ENCODE data around the gene SFPQ. TPM values are rescaled to one million over a fixed set of nuclear protein-coding genes. Genes with fewer than 3 reads are reported as not detected.

Gene SFPQ
- total and polyA plus RNA-seq, 2 donors from 2014 or later = 140 to 248 TPM

- TF ChIP-seq CTCF (IDR thresholded peaks at IDR 0.05; ENCODE audit: borderline replicate concordance, extremely low read depth, insufficient read depth) = no peak
- H3K36me3 ChIP-seq (ENCODE audit: control insufficient read depth in 2 of 3, insufficient read depth in 3 of 3, low read length in 3 of 3) = peaks cover 17 to 46% (median 18%) of the 10 kb centered on the region in 3 donors
- no peak overlapping the region for H3K9ac ChIP-seq (ENCODE audit: low read length in 3 of 3)
- FAIRE-seq (no peak), DNase-seq (no peak)
- H3K4me3 ChIP-seq (ENCODE audit: low read length in 3 of 3) = no peak overlapping the region
- H3K4me1 ChIP-seq (ENCODE audit: control insufficient read depth in 2 of 3, insufficient read depth in 2 of 3, low read depth in 1 of 3, low read length in 3 of 3) = peaks cover 0 to 30% (median 30%) of the 10 kb centered on the region in 3 donors
- H3K27ac ChIP-seq (ENCODE audit: low read depth in 2 of 2, low read length in 2 of 2) = no peak overlapping the region
- intact Hi-C loops (cut with DNase I) = no loop called here
- H3K9me3 ChIP-seq (ENCODE audit: control insufficient read depth in 2 of 3, insufficient read depth in 1 of 3, low read length in 3 of 3) = no peaks in the 10 kb centered on the region
- H3K27me3 ChIP-seq (ENCODE audit: control insufficient read depth, insufficient read depth, low read length) = no peaks in the 10 kb centered on the region
Observed at GRCh38 chr1:35177237-35177786, 15.6 kb downstream of the SFPQ start.

- H3K27me3 ChIP-seq (ENCODE audit: control insufficient read depth, insufficient read depth, low read length) = no peaks in the 10 kb centered on the region
- H3K4me3 ChIP-seq (ENCODE audit: low read length in 3 of 3) = no peak overlapping the region
- no peak for FAIRE-seq
- no peak overlapping the region for H3K27ac ChIP-seq (ENCODE audit: low read depth in 2 of 2, low read length in 2 of 2)
- H3K9me3 ChIP-seq (ENCODE audit: control insufficient read depth in 2 of 3, insufficient read depth in 1 of 3, low read length in 3 of 3) = no peaks in the 10 kb centered on the region
- H3K4me1 ChIP-seq (ENCODE audit: control insufficient read depth in 2 of 3, insufficient read depth in 2 of 3, low read depth in 1 of 3, low read length in 3 of 3) = peaks cover 0 to 24% (median 21%) of the 10 kb centered on the region in 3 donors
- intact Hi-C loops (cut with DNase I) = no loop called here
- no peak overlapping the region for H3K9ac ChIP-seq (ENCODE audit: low read length in 3 of 3)
- H3K36me3 ChIP-seq (ENCODE audit: control insufficient read depth in 2 of 3, insufficient read depth in 3 of 3, low read length in 3 of 3) = peaks cover 9 to 29% (median 14%) of the 10 kb centered on the region in 3 donors
- no peak for DNase-seq
- TF ChIP-seq CTCF (IDR thresholded peaks at IDR 0.05; ENCODE audit: borderline replicate concordance, extremely low read depth, insufficient read depth) = no peak
Observed at GRCh38 chr1:35175602-35176001, 17.3 kb downstream of the SFPQ start.

- Histone ChIP-seq H3K27me3 (ENCODE audit: control insufficient read depth, insufficient read depth, low read length) (no peaks in the 10 kb centered on the region), H3K4me3 (ENCODE audit: low read length in 3 of 3) (no peak overlapping the region), H3K27ac (ENCODE audit: low read depth in 2 of 2, low read length in 2 of 2) (no peak overlapping the region), H3K36me3 (ENCODE audit: control insufficient read depth in 2 of 3, insufficient read depth in 3 of 3, low read length in 3 of 3) (peaks cover 9 to 27% (median 14%) of the 10 kb centered on the region in 3 donors), H3K9ac (ENCODE audit: low read length in 3 of 3) (no peak overlapping the region), H3K4me1 (ENCODE audit: control insufficient read depth in 2 of 3, insufficient read depth in 2 of 3, low read depth in 1 of 3, low read length in 3 of 3) (peaks cover 0 to 20% (median 17%) of the 10 kb centered on the region in 3 donors), H3K9me3 (ENCODE audit: control insufficient read depth in 2 of 3, insufficient read depth in 1 of 3, low read length in 3 of 3) (no peaks in the 10 kb centered on the region)
- intact Hi-C loops (cut with DNase I) = no loop called here
- FAIRE-seq (no peak), DNase-seq (no peak)
- TF ChIP-seq CTCF (IDR thresholded peaks at IDR 0.05; ENCODE audit: borderline replicate concordance, extremely low read depth, insufficient read depth) = no peak
Observed at GRCh38 chr1:35175098-35175576, 17.8 kb downstream of the SFPQ start.
